PC-3 (cell line): ENCODE results near the gene GHITM. TPM values are rescaled to one million over a fixed set of nuclear protein-coding genes. Genes with fewer than 3 reads are reported as not detected.

Experiments used
- ATAC-seq: fragments of 200-7000 bp; cut with Tn5 transposase; 2 replicates; pipeline ENCODE4 v1.9.1; 2020; ENCODE audit warnings: mild to moderate bottlenecking, moderate library complexity
- BruUV-seq: library from RNA; stranded (reverse); fragments of 400-500 nt; replicated peaks from 2 replicates; lab custom pipeline; 2021; lab: Mats Ljungman, UMichigan
- CTCF ChIA-PET: fragments of 300-600 bp; sonication (Branson Sonifier 250); formaldehyde crosslinking; loops from one replicate; lab custom pipeline; 2022; ENCODE audit warnings: antibody characterized with exemption; lab: Charles Lee
- POLR2A ChIA-PET: fragments of 300-600 bp; sonication (Branson Sonifier 250); formaldehyde crosslinking; loops from one replicate; lab custom pipeline; 2022; ENCODE audit warnings: antibody characterized with exemption; ENCODE audit not compliant: unreplicated experiment; lab: Charles Lee
- DNase-seq: peaks from one replicate; pipeline ENCODE4 v3.0.0-alpha.2; 2015
- H2AFZ ChIP-seq: fragments of 300-600 bp; sonication (generic); 2 replicates; pipeline ENCODE4 v1.6.0; 2016; ENCODE audit warnings: antibody characterized with exemption, low read length
- H3F3A ChIP-seq: fragments of 300-600 bp; sonication (generic); one replicate; pipeline ENCODE4 v1.6.0; 2017; ENCODE audit warnings: antibody characterized with exemption, low read length, control low read depth, mild to moderate bottlenecking; ENCODE audit not compliant: unreplicated experiment
- H3K27ac ChIP-seq: fragments of 300-600 bp; sonication (generic); 2 replicates; pipeline ENCODE4 v1.5.1; 2016; ENCODE audit warnings: mild to moderate bottlenecking, low read length
- H3K27me3 ChIP-seq: fragments of 300-600 bp; sonication (generic); 2 replicates; pipeline ENCODE4 v1.6.1; 2016; ENCODE audit warnings: low read length, mixed read lengths
- H3K36me3 ChIP-seq: fragments of 300-600 bp; sonication (generic); 2 replicates; pipeline ENCODE4 v1.6.1; 2016; ENCODE audit warnings: low read depth, mixed run types, low read length, mixed read lengths
- H3K4me1 ChIP-seq: fragments of 300-600 bp; sonication (generic); 2 replicates; pipeline ENCODE4 v1.5.1; 2016; ENCODE audit warnings: low read length; ENCODE audit not compliant: insufficient read depth
- H3K4me2 ChIP-seq: fragments of 300-600 bp; sonication (generic); 2 replicates; pipeline ENCODE4 v1.6.0; 2016; ENCODE audit warnings: low read length
- H3K4me3 ChIP-seq: fragments of 300-600 bp; sonication (generic); 2 replicates; pipeline ENCODE4 v1.5.1; 2016; ENCODE audit warnings: mild to moderate bottlenecking, low read length, mixed read lengths
- H3K79me2 ChIP-seq: fragments of 300-600 bp; sonication (generic); 2 replicates; pipeline ENCODE4 v1.6.1; 2017; ENCODE audit warnings: low read length, mixed read lengths
- H3K9ac ChIP-seq: fragments of 300-600 bp; sonication (generic); 2 replicates; pipeline ENCODE4 v1.6.0; 2016; ENCODE audit warnings: mild to moderate bottlenecking, low read length
- H3K9me2 ChIP-seq: fragments of 300-600 bp; sonication (generic); replicated peaks from 2 replicates; pipeline ENCODE4 v1.6.1; 2016; ENCODE audit warnings: mixed run types, low read length, mixed read lengths
- H3K9me3 ChIP-seq: fragments of 300-600 bp; sonication (generic); 2 replicates; pipeline ENCODE4 v1.6.1; 2016; ENCODE audit warnings: low read length, mixed read lengths
- H4K20me1 ChIP-seq: fragments of 300-600 bp; sonication (generic); 2 replicates; pipeline ENCODE4 v1.6.1; 2016; ENCODE audit warnings: low read length, mixed read lengths
- CTCF ChIP-seq: fragments of 300-600 bp; sonication (generic); conservative IDR thresholded peaks from 2 replicates; pipeline ENCODE4 v1.5.1; 2017; ENCODE audit warnings: antibody characterized with exemption, low read depth, mild to moderate bottlenecking, low read length
- EZH2 ChIP-seq: fragments of 300-600 bp; sonication (generic); IDR thresholded peaks from one replicate; pipeline ENCODE4 v1.6.1; 2017; ENCODE audit warnings: antibody characterized with exemption, mild to moderate bottlenecking, low read length; ENCODE audit not compliant: unreplicated experiment
- EZH2phosphoT487 ChIP-seq: fragments of 300-600 bp; sonication (generic); IDR thresholded peaks from 2 replicates; pipeline ENCODE4 v1.6.1; 2018; ENCODE audit warnings: mild to moderate bottlenecking, antibody characterized with exemption, low read length, borderline replicate concordance
- intact Hi-C: fragments of 100-400 bp; cut with micrococcal nuclease; formaldehyde crosslinking; loops from 2 replicates; pipeline ENCODE4 v1.9.0; 2023
- total RNA-seq: library from RNA; depleted of rRNA; stranded (reverse); fragments of >200 nt; gene quantifications from 2 replicates; pipeline ENCODE4 v1.2.3, GENCODE V29; 2014

The GHITM gene
- total RNA-seq, 1 experiment from 2014 or later, result 211 TPM

GRCh38 chr10:84181631-84182030 is 42.3 kb downstream of the GHITM start:
- Histone ChIP-seq H3K4me1 (no peaks in the 10 kb centered on the region), H2AFZ (no peak overlapping the region), H3K27ac (no peak overlapping the region), H3K9me3 (no peaks in the 10 kb centered on the region), H3K4me3 (no peak overlapping the region), H3K9me2 (no peaks in the 10 kb centered on the region), H4K20me1 (no peaks in the 10 kb centered on the region), H3F3A (no peaks in the 10 kb centered on the region), H3K9ac (no peak overlapping the region), H3K4me2 (no peak overlapping the region), H3K27me3 (no peaks in the 10 kb centered on the region), H3K79me2 (no peaks in the 10 kb centered on the region), H3K36me3 (no peaks in the 10 kb centered on the region)
- ATAC-seq (no peak), DNase-seq (no peak)
- no TSS peak for BruUV-seq
- intact Hi-C loops, result no loop called here
- TF ChIP-seq EZH2, result no peak
- no peak for TF ChIP-seq CTCF
- no peak for TF ChIP-seq EZH2phosphoT487
- POLR2A ChIA-PET, result no interaction called here
- CTCF ChIA-PET, result no interaction called here

GRCh38 chr10:84184517-84184916 is 45.2 kb downstream of the GHITM start:
- POLR2A ChIA-PET, result no interaction called here
- no peak overlapping the region for H3K27ac ChIP-seq
- H3K9me3 ChIP-seq, result no peaks in the 10 kb centered on the region
- TF ChIP-seq EZH2phosphoT487 (no peak), CTCF (no peak), EZH2 (no peak)
- H3F3A ChIP-seq, result no peaks in the 10 kb centered on the region
- no peaks in the 10 kb centered on the region for H3K27me3 ChIP-seq
- H3K4me2 ChIP-seq, result no peak overlapping the region
- no peak overlapping the region for H3K4me3 ChIP-seq
- H3K36me3 ChIP-seq, result no peaks in the 10 kb centered on the region
- no peak for DNase-seq
- BruUV-seq, result no TSS peak
- no peak overlapping the region for H3K9ac ChIP-seq
- no peaks in the 10 kb centered on the region for H4K20me1 ChIP-seq
- H2AFZ ChIP-seq, result no peak overlapping the region
- ATAC-seq, result no peak
- H3K4me1 ChIP-seq, result no peaks in the 10 kb centered on the region
- CTCF ChIA-PET, result no interaction called here
- H3K9me2 ChIP-seq, result no peaks in the 10 kb centered on the region
- no peaks in the 10 kb centered on the region for H3K79me2 ChIP-seq
- intact Hi-C loops, result no loop called here

GRCh38 chr10:84185526-84186175 is 46.3 kb downstream of the GHITM start:
- ChIA-PET CTCF (no interaction called here), POLR2A (no interaction called here)
- intact Hi-C loops, result no loop called here
- TF ChIP-seq CTCF, result no peak
- TF ChIP-seq EZH2phosphoT487, result no peak
- no peak for TF ChIP-seq EZH2
- H3K4me3 ChIP-seq, result no peak overlapping the region
- no peaks in the 10 kb centered on the region for H3K9me3 ChIP-seq
- ATAC-seq (no peak), DNase-seq (no peak)
- no peaks in the 10 kb centered on the region for H3K4me1 ChIP-seq
- H3K4me2 ChIP-seq, result no peak overlapping the region
- H2AFZ ChIP-seq, result no peak overlapping the region
- H3K27me3 ChIP-seq, result no peaks in the 10 kb centered on the region
- no TSS peak for BruUV-seq
- no peaks in the 10 kb centered on the region for H3K36me3 ChIP-seq
- H3K9ac ChIP-seq, result no peak overlapping the region
- no peak overlapping the region for H3K27ac ChIP-seq
- no peaks in the 10 kb centered on the region for H3K79me2 ChIP-seq
- H3K9me2 ChIP-seq, result no peaks in the 10 kb centered on the region
- no peaks in the 10 kb centered on the region for H4K20me1 ChIP-seq
- no peaks in the 10 kb centered on the region for H3F3A ChIP-seq
